NCI-H128 (cell line): ENCODE measurements around the gene FADS3.

ENCODE experiments used
- DNase-seq: peaks from one replicate; lab custom pipeline; 2025; ENCODE audit not compliant: unreplicated experiment; lab: John Stamatoyannopoulos, UW

Gene FADS3, protein sequence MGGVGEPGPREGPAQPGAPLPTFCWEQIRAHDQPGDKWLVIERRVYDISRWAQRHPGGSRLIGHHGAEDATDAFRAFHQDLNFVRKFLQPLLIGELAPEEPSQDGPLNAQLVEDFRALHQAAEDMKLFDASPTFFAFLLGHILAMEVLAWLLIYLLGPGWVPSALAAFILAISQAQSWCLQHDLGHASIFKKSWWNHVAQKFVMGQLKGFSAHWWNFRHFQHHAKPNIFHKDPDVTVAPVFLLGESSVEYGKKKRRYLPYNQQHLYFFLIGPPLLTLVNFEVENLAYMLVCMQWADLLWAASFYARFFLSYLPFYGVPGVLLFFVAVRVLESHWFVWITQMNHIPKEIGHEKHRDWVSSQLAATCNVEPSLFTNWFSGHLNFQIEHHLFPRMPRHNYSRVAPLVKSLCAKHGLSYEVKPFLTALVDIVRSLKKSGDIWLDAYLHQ

GRCh38 chr11:61891331-61892084 is at the start of gene FADS3:
FADS3 (minus strand) TSS chr11:61891545; CDS start chr11:61891381, 164 bp downstream.
- DNase-seq, result peak; percentile 62

- DNase-seq, result no peak
Observed at GRCh38 chr11:61940466-61940865, 49.1 kb upstream of the FADS3 start.

- no peak for DNase-seq
Observed at GRCh38 chr11:61935861-61936260, 44.5 kb upstream of the FADS3 start.

DNA sequence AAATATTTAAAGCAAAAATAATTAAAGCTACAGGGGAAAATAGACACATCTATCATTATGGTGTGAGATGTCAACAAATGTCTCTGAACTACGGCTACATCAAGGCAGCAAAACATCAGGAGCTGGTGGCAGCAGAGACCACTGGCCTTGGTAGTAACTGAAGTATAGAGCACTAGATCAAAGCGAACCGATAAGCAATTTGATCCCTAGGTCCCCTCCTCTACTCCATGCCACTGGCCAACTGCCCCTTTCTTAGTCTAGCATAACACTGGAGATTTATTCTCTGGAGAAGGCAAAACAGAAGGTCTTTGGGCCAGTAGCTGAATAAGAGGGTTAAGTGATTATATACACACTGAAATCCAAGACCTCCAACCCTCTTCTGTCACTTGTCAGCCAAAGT is 39.6 kb upstream of the FADS3 start:
- DNase-seq, result no peak

DNA sequence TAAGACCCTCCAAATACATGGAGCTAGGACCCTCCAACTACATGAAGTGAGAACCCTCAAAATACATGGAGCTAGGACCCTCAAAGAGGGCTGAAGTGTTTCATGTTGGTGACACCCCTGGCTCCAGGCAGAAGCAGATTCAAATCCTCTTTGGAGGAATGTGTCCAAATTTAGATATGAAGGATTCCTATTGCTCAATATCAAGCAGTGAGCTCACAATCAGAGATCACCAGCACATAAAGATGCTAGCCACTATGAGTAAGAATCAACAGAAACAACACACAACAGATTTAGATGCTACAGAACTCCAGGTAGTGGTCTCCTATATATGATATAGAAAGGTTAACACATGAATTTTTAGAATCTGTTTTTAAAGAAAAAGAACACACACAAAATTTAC is 37.3 kb upstream of the FADS3 start:
- DNase-seq, result no peak

DNA sequence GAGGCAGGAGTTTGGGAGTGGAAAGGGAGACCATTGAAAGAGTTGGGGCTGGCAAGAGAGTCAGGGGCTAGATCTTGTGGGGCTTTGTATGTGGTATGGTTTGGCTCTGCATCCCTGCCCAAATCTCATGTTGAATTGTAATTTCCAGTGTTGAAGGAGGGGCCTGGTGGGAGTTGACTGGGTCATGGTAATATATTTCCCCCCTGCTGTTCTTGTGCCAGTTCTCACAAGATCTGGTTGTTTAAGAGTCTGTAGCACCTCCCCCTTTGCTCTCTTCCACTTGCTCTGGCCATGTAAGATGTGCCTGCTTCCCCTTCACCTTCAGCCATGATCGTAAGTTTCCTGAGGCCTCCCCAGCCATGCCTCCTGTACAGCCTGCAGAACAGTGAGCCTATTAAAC is 36.2 kb upstream of the FADS3 start:
- no peak for DNase-seq

DNA sequence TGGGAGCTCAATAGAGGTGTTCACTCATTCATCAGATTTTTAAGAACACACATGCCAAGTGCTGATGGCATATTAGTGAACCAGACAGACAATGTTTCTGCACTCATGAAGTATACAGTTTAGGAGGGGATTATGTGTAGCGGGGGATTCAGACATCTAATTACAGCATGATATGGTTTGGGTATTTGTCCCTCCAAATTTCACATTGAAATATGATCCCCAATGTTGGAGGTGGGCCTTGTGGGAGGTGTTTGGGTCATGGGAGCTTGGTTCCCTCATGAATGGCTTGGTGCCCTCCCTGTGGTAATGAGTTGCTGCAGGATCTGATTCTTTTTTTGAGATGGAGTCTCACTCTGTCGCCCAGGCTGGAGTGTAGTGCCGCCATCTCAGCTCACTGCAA is 34.9 kb upstream of the FADS3 start:
- no peak for DNase-seq

- no peak for DNase-seq
Observed at GRCh38 chr11:61925736-61926135, 34.4 kb upstream of the FADS3 start.

GRCh38 chr11:61924064-61924455 is 32.7 kb upstream of the FADS3 start:
- DNase-seq, result no peak

DNA sequence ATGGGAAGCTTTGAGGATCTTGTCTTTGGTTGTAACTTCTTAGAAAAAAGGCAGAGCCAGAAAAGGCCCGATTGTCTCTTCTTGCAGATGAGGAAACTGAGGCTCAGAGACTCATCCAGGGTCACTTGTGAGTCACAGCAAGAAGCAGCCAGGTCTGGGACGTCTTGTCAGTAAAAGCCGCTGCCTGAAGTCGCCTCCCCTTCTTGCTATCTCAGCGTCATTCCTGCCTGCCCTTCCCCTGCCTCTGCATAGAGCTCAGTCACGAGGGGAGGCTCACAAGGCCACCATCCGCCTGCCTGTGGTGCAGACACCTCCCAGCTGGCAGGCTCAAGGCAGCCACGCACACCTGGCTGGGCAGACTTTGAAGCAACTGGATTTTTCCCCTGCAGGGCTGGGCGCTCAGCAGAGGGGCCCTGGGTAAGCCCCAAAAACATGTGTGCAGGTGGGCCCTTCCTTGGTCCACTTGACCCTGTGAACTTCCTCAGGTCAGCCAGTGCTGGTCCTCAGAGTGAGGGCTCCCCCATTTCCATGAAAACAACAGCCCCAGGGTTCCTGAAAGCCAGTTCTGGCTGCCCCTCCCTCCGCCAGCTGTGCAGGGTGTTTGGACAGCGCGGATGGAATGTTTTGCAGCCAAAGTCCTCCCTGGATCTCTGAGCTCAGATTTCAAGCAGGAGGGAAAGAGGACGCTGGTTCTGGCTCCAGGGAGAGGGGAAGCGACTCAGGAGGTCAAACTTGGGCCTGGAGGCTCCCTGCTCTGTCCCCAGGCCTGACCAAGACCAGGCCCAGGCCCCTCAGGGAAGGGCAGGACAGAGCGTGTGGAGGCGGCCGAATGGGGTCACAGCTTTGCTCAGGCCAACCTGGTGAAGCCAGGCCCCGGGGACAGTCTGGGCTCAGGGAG is 32.1 kb upstream of the FADS3 start:
- no peak for DNase-seq

- DNase-seq, result no peak
Observed at GRCh38 chr11:61922539-61922938, 31.2 kb upstream of the FADS3 start.

GRCh38 chr11:61921446-61921845 is 30.1 kb upstream of the FADS3 start:
- no peak for DNase-seq

DNA sequence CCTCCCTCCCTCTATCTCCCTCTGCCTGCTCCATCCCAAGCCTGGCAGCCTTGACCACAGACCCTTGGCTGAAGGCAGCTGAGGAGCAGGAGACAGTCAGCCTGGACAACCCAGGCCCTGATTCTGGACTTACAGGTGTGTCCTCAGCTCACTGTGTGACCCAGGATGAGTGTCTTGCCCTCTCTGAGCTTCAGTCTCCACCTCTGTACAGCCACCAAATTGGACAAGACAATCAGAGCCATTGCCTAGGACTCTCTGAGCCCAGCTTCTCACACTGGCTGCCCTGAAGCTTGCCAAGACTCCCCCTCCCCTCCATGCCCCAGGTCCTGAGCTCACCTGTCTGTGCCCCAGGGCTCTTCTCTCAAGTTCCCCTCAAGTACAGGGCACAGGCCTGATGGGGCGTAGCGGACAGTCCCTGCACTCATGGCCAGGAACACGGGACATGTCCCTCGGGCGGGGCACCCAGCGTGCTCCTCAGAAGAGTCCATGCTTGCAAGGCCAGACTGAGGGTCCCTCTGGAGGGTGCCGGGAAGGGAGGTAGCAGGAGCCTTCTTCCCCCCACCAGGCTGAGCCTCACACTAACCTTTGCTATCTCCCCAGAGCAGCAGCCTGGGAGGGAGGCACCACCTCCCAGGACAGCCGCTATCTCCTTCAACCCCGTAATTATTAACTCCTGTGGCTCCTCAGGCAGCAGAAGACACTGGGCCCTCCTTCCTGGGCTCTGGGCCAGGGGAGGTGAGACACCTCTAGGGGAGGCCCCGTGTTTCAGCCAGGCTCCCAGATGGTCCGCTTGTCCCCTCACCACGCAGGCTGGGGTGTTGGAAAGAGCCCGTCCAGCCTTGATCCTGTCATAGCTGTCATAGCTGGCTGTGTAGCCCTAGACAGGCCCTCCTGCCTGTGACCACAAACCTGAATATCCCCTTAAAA is 28.6 kb upstream of the FADS3 start:
- DNase-seq, result no peak

- no peak for DNase-seq
Observed at GRCh38 chr11:61918938-61919704, 27.8 kb upstream of the FADS3 start.

GRCh38 chr11:61918251-61918937 is 27.0 kb upstream of the FADS3 start:
- DNase-seq, result no peak

DNA sequence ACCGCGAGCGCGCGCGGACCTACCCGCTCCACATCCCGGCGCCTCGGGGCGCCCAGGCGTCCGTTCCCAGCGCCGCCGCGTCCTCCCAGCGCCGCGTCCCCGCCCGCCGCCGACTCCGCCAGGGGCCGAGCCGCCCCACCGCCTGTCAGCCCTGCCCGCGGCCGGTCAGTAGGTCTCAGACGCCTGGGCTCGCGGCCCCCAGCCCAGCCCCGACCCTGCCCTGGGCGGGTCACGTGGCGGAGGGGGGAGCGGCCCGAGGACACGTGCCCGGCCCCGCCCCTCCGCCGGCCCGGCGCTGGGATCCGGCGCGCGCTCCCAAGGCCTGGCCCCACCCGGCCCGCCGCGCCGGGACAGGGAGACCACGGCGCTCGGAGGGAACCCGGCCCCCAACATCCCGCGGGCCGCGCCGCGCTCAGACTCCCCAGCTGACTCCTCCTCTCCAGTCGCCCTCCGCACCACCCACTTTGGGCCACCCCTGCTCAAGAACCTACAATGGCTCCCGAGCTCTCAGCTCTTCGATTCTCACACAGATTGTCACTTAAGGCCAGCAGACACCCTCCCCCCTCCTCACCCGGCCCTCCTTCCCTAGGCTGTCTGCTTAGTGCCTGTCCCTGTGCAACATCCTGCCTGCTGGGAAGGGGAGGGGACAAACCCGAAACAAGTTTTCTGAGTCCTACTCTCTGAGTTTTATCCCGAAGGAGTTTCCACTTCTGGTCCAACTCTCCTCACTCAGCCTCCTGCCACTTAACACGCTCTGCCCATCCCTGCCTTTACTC is 26.2 kb upstream of the FADS3 start, which contains the start of gene RAB3IL1:
Gene RAB3IL1 (minus strand): TSS at position 233 of the 776 bp plus-strand sequence. CDS start 199 bp downstream, at position 34.
- DNase-seq, result no peak

GRCh38 chr11:61916737-61917333 is 25.5 kb upstream of the FADS3 start:
- no peak for DNase-seq
